HL-60 (cell line): Measurements from ENCODE around the gene FNIP2.

Experiments
- DNase-seq, 2 experiments: peaks; one replicate each; pipeline ENCODE4 v3.0.0-alpha.2; 2010 to 2020; ENCODE audit warnings: low read depth in 1 of 2, low spot score in 1 of 2
- H3K27ac ChIP-seq: fragments of 250-450 bp; sonication (Bioruptor Pico); replicated peaks from 2 replicates; pipeline ENCODE4 v1.5.1; 2020; ENCODE audit warnings: mild to moderate bottlenecking, moderate library complexity
- H3K27me3 ChIP-seq: fragments of 250-450 bp; sonication (Bioruptor Pico); 2 replicates; pipeline ENCODE4 v1.5.1; 2021; ENCODE audit warnings: mild to moderate bottlenecking, moderate library complexity; ENCODE audit not compliant: insufficient read depth, poor library complexity, severe bottlenecking
- H3K4me3 ChIP-seq: replicated peaks from 2 replicates; pipeline ENCODE4 v1.5.1; 2011; ENCODE audit warnings: mild to moderate bottlenecking, control low read depth, low read length; ENCODE audit not compliant: insufficient read depth
- CTCF ChIP-seq: IDR thresholded peaks from one replicate; pipeline ENCODE4 v1.5.1; 2011; ENCODE audit warnings: low read length, control low read depth, inconsistent platforms; ENCODE audit not compliant: insufficient read depth
- GABPA ChIP-seq: IDR thresholded peaks from 2 replicates; pipeline ENCODE4 v1.6.1; 2012; ENCODE audit warnings: low read depth
- POLR2AphosphoS5 ChIP-seq: IDR thresholded peaks from 2 replicates; pipeline ENCODE4 v1.6.1; 2012; ENCODE audit warnings: low read depth
- SPI1 ChIP-seq: IDR thresholded peaks from 2 replicates; pipeline ENCODE4 v1.6.1; 2012; ENCODE audit warnings: low read depth, mild to moderate bottlenecking, borderline replicate concordance
- TF ChIP-seq, protein P1 (sequence below): IDR thresholded peaks from 2 replicates; pipeline ENCODE4 v1.6.1; 2012; ENCODE audit warnings: low read depth; ENCODE audit not compliant: insufficient replicate concordance

FNIP2 gene

DNA sequence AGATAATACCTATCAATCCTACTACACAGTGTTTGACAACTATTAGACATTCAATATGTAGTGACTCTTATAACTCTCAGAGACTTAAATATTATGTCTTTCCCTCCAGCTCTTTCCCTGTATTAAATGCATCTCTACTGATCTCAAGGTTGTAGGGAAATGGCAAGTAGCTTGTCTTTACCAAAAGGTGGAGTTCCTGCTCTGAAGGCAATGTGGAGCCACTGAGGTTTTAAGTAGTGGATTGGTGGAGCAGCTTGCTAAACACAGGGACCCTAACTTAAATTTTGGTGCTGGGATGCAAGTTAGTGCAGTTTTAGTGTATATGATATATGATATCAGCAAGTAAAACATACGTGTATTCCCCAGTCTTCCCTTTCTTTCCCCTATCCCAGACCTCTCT is 13.1 kb downstream of the FNIP2 start:
- no peak for TF ChIP-seq SPI1
- TF ChIP-seq, protein P1, sequence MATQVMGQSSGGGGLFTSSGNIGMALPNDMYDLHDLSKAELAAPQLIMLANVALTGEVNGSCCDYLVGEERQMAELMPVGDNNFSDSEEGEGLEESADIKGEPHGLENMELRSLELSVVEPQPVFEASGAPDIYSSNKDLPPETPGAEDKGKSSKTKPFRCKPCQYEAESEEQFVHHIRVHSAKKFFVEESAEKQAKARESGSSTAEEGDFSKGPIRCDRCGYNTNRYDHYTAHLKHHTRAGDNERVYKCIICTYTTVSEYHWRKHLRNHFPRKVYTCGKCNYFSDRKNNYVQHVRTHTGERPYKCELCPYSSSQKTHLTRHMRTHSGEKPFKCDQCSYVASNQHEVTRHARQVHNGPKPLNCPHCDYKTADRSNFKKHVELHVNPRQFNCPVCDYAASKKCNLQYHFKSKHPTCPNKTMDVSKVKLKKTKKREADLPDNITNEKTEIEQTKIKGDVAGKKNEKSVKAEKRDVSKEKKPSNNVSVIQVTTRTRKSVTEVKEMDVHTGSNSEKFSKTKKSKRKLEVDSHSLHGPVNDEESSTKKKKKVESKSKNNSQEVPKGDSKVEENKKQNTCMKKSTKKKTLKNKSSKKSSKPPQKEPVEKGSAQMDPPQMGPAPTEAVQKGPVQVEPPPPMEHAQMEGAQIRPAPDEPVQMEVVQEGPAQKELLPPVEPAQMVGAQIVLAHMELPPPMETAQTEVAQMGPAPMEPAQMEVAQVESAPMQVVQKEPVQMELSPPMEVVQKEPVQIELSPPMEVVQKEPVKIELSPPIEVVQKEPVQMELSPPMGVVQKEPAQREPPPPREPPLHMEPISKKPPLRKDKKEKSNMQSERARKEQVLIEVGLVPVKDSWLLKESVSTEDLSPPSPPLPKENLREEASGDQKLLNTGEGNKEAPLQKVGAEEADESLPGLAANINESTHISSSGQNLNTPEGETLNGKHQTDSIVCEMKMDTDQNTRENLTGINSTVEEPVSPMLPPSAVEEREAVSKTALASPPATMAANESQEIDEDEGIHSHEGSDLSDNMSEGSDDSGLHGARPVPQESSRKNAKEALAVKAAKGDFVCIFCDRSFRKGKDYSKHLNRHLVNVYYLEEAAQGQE = no peak
- no peak for TF ChIP-seq GABPA
- TF ChIP-seq CTCF = no peak
- no peak for TF ChIP-seq POLR2AphosphoS5
- H3K27ac ChIP-seq = no peak overlapping the region
- DNase-seq = no peak
- no peaks in the 10 kb centered on the region for H3K27me3 ChIP-seq
- H3K4me3 ChIP-seq = no peak overlapping the region

GRCh38 chr4:158782551-158783360 is 13.9 kb downstream of the FNIP2 start:
- H3K27me3 ChIP-seq = no peaks in the 10 kb centered on the region
- DNase-seq = no peak
- TF ChIP-seq CTCF (no peak), GABPA (no peak), POLR2AphosphoS5 (no peak)
- TF ChIP-seq, protein P1 = no peak
- H3K4me3 ChIP-seq = no peak overlapping the region
- no peak overlapping the region for H3K27ac ChIP-seq

- DNase-seq = no peak
Measured at GRCh38 chr4:158783785-158784184, 15.0 kb downstream of the FNIP2 start.

More at GRCh38 chr4:158783785-158784184, 15.0 kb downstream of the FNIP2 start:
- Histone ChIP-seq H3K27me3 (no peaks in the 10 kb centered on the region), H3K27ac (no peak overlapping the region), H3K4me3 (no peak overlapping the region)
- TF ChIP-seq SPI1 (no peak), CTCF (no peak), POLR2AphosphoS5 (no peak), GABPA (no peak)
- TF ChIP-seq, protein P1 = no peak
